GM18526 (cell line): ENCODE measurements around the gene ATG4D.

Experiments used
- POLR2A ChIP-seq: IDR thresholded peaks from 3 replicates; pipeline ENCODE4 v1.6.1; 2011; ENCODE audit not compliant: insufficient read length; ENCODE audit errors: extremely low read depth

The ATG4D gene

DNA sequence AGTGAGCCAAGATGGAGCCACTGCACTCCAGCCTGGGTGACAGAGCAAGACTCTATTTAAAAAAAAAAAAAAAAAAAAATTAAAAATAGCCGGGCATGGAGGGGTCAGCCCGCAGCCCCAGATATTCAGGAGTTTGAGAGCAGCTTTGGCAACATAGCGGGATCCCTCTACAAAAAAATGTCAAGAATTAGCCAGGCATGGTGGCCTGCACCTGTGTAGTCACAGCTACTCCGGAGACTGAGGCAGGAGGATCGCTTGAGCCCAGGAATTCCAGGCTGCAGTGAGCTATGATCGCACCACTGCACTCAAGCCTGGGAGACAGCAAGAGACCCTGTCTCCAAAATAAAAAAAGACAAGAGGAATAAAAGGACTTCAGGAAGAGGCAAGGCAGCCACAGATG is 42.7 kb downstream of the ATG4D start:
- no peak for TF ChIP-seq POLR2A

GRCh38 chr19:10587022-10587838 is 43.5 kb downstream of the ATG4D start, which contains the start of gene AP1M2:
TSS of gene AP1M2 (minus strand) at chr19:10587312. CDS start at chr19:10587231, 81 bp downstream.
- no peak for TF ChIP-seq POLR2A

GRCh38 chr19:10587839-10588150 is 44.1 kb downstream of the ATG4D start:
- no peak for TF ChIP-seq POLR2A

DNA sequence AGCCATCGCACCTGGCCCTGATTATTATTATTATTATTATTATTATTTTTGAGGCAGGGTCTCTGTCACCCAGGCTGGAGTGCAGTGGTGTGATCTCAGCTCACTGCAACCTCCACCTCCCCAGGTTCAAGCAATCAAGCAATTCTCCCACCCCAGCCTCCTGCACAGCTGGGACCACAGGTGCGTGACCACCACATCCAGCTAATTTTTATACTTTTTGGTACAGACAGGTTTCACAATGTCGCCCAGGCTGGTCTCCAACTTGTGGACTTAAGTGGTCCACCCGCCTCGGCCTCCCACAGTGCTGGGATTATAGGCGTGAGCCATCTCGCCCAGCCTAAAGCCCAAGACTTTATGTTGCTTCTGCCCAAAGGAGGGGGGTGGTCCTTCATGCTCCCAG is 49.4 kb downstream of the ATG4D start:
- no peak for TF ChIP-seq POLR2A

- no peak for TF ChIP-seq POLR2A
Measured at GRCh38 chr19:10593820-10594637, 50.3 kb downstream of the ATG4D start.

DNA sequence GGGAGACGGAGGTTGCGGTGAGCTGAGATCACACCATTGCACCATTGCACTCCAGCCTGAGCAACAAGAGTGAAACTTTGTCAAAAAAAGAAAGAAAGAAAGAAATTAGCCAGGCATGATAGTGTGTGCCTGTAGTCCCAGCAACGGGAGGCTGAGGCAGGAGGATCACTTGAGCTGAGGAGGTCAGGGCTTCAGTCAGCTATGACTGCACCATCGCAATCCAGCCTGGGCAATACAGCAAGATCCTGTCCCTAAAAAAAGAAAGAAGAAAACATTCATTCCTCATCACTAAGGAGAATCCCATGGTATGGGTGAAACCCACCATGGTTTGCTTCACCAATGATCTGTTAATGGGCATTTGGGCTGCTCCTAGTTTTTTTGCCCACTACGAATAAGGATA is 56.4 kb downstream of the ATG4D start:
- TF ChIP-seq POLR2A = no peak

GRCh38 chr19:10601999-10602329 is 58.3 kb downstream of the ATG4D start:
- no peak for TF ChIP-seq POLR2A

DNA sequence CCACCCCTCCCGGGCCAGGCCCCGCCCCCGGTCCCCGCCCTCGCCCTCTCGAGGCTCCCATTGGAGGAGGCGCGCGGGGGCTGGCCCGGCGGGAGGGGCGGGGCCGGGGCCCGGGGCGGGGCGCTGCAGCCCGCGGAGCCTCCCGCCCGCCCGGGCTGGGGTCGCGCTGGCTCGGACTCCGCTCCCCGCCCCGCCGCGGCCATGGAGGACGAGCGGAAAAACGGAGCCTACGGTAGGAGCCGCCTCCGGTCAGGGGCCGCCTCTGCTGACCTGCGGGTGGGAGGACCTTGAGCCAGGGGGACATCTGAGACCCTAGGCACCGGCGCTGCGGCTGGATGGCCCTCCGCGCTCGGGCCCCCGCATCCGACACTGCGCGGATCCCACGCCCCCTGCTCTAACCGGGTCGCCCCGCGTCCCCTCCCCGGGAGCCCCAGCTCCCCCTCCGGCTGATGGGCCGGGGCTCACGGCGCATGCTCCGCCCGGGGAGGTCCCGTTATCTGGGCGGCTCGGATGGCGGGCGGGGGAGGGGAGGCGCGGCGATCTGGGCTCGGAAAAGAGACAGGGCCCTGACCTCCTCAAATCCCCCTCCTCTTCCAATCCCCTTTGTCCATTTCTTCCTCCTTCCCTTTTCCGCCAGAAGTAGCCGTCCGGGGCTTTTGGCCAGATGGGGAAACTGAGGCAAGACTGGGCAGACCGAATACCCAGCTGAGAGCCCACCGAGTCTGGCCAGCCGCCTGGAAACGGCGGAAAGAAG is 58.8 kb downstream of the ATG4D start:
- peak; percentile 46 for TF ChIP-seq POLR2A
